HG03575 (cell line): ENCODE data around the gene RALGPS1.

Experiments used
- ATAC-seq: cut with Tn5 transposase; IDR thresholded peaks from one replicate; pipeline ENCODE4 v1.9.1; 2021; ENCODE audit not compliant: unreplicated experiment, insufficient number of reproducible peaks, low FRiP score; ENCODE audit errors: extremely low read depth

The RALGPS1 gene

GRCh38 chr9:127084076-127085039 is 169.8 kb downstream of the RALGPS1 start:
- no peak for ATAC-seq

- no peak for ATAC-seq
These were observed 170.6 kb downstream of the RALGPS1 start for GRCh38 chr9:127085186-127085585.

GRCh38 chr9:127086771-127087170 is 172.2 kb downstream of the RALGPS1 start:
- no peak for ATAC-seq

GRCh38 chr9:127087411-127087810 is 172.8 kb downstream of the RALGPS1 start:
- no peak for ATAC-seq

GRCh38 chr9:127087836-127088235 is 173.3 kb downstream of the RALGPS1 start:
- ATAC-seq, result no peak

GRCh38 chr9:127088724-127089615 is 174.4 kb downstream of the RALGPS1 start:
- ATAC-seq, result no peak

- no peak for ATAC-seq
These were observed 175.1 kb downstream of the RALGPS1 start for GRCh38 chr9:127089631-127090081.

- no peak for ATAC-seq
These were observed 175.9 kb downstream of the RALGPS1 start for GRCh38 chr9:127090341-127090985.

- ATAC-seq, result no peak
These were observed 176.9 kb downstream of the RALGPS1 start for GRCh38 chr9:127091526-127091925.

GRCh38 chr9:127092041-127092608 is 177.5 kb downstream of the RALGPS1 start:
- ATAC-seq, result no peak

- no peak for ATAC-seq
These were observed 178.9 kb downstream of the RALGPS1 start for GRCh38 chr9:127093319-127094020.

GRCh38 chr9:127095411-127095810 is 180.8 kb downstream of the RALGPS1 start:
- no peak for ATAC-seq

GRCh38 chr9:127096208-127096607 is 181.6 kb downstream of the RALGPS1 start:
- no peak for ATAC-seq

- no peak for ATAC-seq
These were observed 183.1 kb downstream of the RALGPS1 start for GRCh38 chr9:127097683-127098082.

GRCh38 chr9:127098916-127099553 is 184.5 kb downstream of the RALGPS1 start:
- ATAC-seq, result no peak

GRCh38 chr9:127099664-127100063 is 185.1 kb downstream of the RALGPS1 start:
- no peak for ATAC-seq

GRCh38 chr9:127102176-127102575 is 187.6 kb downstream of the RALGPS1 start:
- ATAC-seq, result no peak

- no peak for ATAC-seq
These were observed 188.2 kb downstream of the RALGPS1 start for GRCh38 chr9:127102788-127103187.
